B cell (primary cell): Measurements from ENCODE around the gene ZNF677. TPM values are rescaled to one million over a fixed set of nuclear protein-coding genes. Genes with fewer than 3 reads are reported as not detected.
"Not testable (repeated sequence)": the region's sequence is repeated elsewhere in the genome, so short reads cannot be mapped to it uniquely, and the experiment has no call there.

Experiments
- ATAC-seq: fragments of 200-7000 bp; cut with Tn5 transposase; one replicate; pipeline ENCODE4 v1.10.0; 2021; ENCODE audit warnings: low read depth, mild to moderate bottlenecking, moderate number of reproducible peaks, moderate library complexity
- CTCF ChIA-PET: fragments of 350-600 bp; sonication (Branson Sonifier 250); formaldehyde crosslinking; loops from one replicate; lab custom pipeline; 2021; ENCODE audit warnings: antibody characterized with exemption, inconsistent platforms; lab: Charles Lee
- POLR2A ChIA-PET: fragments of 350-600 bp; sonication (Branson Sonifier 250); formaldehyde crosslinking; loops from one replicate; lab custom pipeline; 2021; ENCODE audit warnings: antibody characterized with exemption; lab: Charles Lee
- DNase-seq: peaks from one replicate; pipeline ENCODE4 v3.0.0; 2013
- H2AFZ ChIP-seq: 2 replicates; pipeline ENCODE4 v1.6.1; 2012; ENCODE audit warnings: mild to moderate bottlenecking, low read depth, low read length; ENCODE audit not compliant: insufficient read depth, poor library complexity, severe bottlenecking
- H3K27ac ChIP-seq, 2 donors: 1 replicate in 1 of 2; 2 replicates in 1 of 2; pipeline ENCODE4 v1.5.1; 2012 to 2013; ENCODE audit warnings: low read length in 2 of 2, mild to moderate bottlenecking in 2 of 2, moderate library complexity in 1 of 2
- H3K27me3 ChIP-seq, 4 experiments: fragments of 200-600 bp in 1 of 4; sonication (generic) in 1 of 4; replicated peaks in 1 of 4; 1 replicate in 2 of 4; 2 replicates in 2 of 4; pipeline versions ENCODE4 v1.6.1 to v1.7.0; 2013 to 2016; ENCODE audit warnings: low read length in 3 of 4, mild to moderate bottlenecking in 2 of 4, mixed read lengths in 1 of 4, moderate library complexity in 1 of 4; ENCODE audit not compliant: insufficient read depth in 4 of 4, control insufficient read depth in 3 of 4; ENCODE audit errors: control extremely low read depth in 1 of 4
- H3K36me3 ChIP-seq, 2 experiments: replicated peaks in 1 of 2; 1 replicate in 1 of 2; 2 replicates in 1 of 2; pipeline versions ENCODE4 v1.6.1 to v1.7.1; 2013; ENCODE audit warnings: low read length in 1 of 2; ENCODE audit not compliant: insufficient read depth in 2 of 2, control insufficient read depth in 1 of 2; ENCODE audit errors: control extremely low read depth in 1 of 2, extremely low read depth in 1 of 2
- H3K4me1 ChIP-seq, 2 donors: fragments of 200-600 bp in 1 of 2; sonication (generic) in 1 of 2; 1 replicate in 1 of 2; 2 replicates in 1 of 2; pipeline versions ENCODE4 v1.5.1 to v1.6.1; 2013 to 2017; ENCODE audit warnings: low read length in 2 of 2; ENCODE audit not compliant: control insufficient read depth in 2 of 2, insufficient read depth in 2 of 2
- H3K4me2 ChIP-seq: replicated peaks from 2 replicates; pipeline ENCODE3; 2012; ENCODE audit warnings: mild to moderate bottlenecking, low read depth, low read length; ENCODE audit not compliant: poor library complexity, severe bottlenecking
- H3K4me3 ChIP-seq, 5 experiments: fragments of 200-600 bp in 1 of 5; sonication (generic) in 1 of 5; 1 replicate in 3 of 5; 2 replicates in 2 of 5; pipeline versions ENCODE4 v1.5.1 to v1.7.0; 2011 to 2016; ENCODE audit warnings: low read length in 4 of 5, mild to moderate bottlenecking in 4 of 5, low read depth in 2 of 5, control low read depth in 1 of 5, moderate library complexity in 1 of 5; ENCODE audit not compliant: insufficient read depth in 1 of 5; ENCODE audit errors: control extremely low read depth in 1 of 5, extremely low read depth in 1 of 5
- H3K79me2 ChIP-seq: fragments of 200-600 bp; sonication (generic); one replicate; pipeline ENCODE4 v1.6.0; 2016; ENCODE audit warnings: low read length; ENCODE audit not compliant: control insufficient read depth, insufficient read depth
- H3K9ac ChIP-seq: fragments of 200-600 bp; sonication (generic); 2 replicates; pipeline ENCODE4 v1.6.1; 2017; ENCODE audit warnings: mild to moderate bottlenecking, low read length, moderate library complexity
- H3K9me3 ChIP-seq, 3 donors: one replicate each; pipeline versions ENCODE4 v1.6.1 to v1.7.1; 2013; ENCODE audit warnings: low read length in 2 of 3; ENCODE audit not compliant: control insufficient read depth in 2 of 3, insufficient read depth in 1 of 3; ENCODE audit errors: control extremely low read depth in 1 of 3
- H4K20me1 ChIP-seq: 2 replicates; pipeline ENCODE4 v1.6.0; 2012; ENCODE audit warnings: mild to moderate bottlenecking, low read length; ENCODE audit not compliant: insufficient read depth, control insufficient read depth, poor library complexity, severe bottlenecking
- H3K27ac Mint-ChIP-seq: one replicate; pipeline ENCODE4 v1.8.0; 2021; ENCODE audit warnings: mixed read lengths
- H3K27me3 Mint-ChIP-seq: one replicate; pipeline ENCODE4 v1.8.0; 2021; ENCODE audit warnings: mixed read lengths
- H3K4me1 Mint-ChIP-seq: one replicate; pipeline ENCODE4 v1.8.0; 2021; ENCODE audit warnings: mixed read lengths
- H3K4me3 Mint-ChIP-seq: one replicate; pipeline ENCODE4 v1.8.0; 2021; ENCODE audit warnings: mixed read lengths
- H3K9me3 Mint-ChIP-seq: one replicate; pipeline ENCODE4 v1.8.0; 2022; ENCODE audit warnings: mixed read lengths; ENCODE audit not compliant: insufficient read depth
- CTCF ChIP-seq: fragments of 200-600 bp; IDR thresholded peaks from one replicate; pipeline ENCODE4 v1.8.0; 2022; ENCODE audit warnings: antibody characterized with exemption, mild to moderate bottlenecking
- EZH2 ChIP-seq: IDR thresholded peaks from 2 replicates; pipeline ENCODE4 v1.6.1; 2012; ENCODE audit warnings: borderline replicate concordance, low read depth, mild to moderate bottlenecking, moderate library complexity, low read length; ENCODE audit not compliant: insufficient read depth, poor library complexity, severe bottlenecking
- WGBS: methylation state at CpG from one replicate; pipeline ENCODE4 v1.1.5; 2013; ENCODE audit warnings: missing lambda C conversion rate; ENCODE audit not compliant: insufficient coverage; 5-methylcytosine and 5-hydroxymethylcytosine counted together
- intact Hi-C: fragments of 100-400 bp; cut with micrococcal nuclease; formaldehyde crosslinking; loops from one replicate; pipeline ENCODE4 v1.10.0; 2022
- polyA plus RNA-seq: library from polyadenylated mRNA; depleted of rRNA; stranded (reverse); fragments of >200 nt; gene quantifications from 2 replicates; pipeline ENCODE4 v1.2.3, GENCODE V29; 2012
- total RNA-seq, 2 donors: library from RNA; stranded (reverse); fragments of 120-200 nt in 1 of 2; gene quantifications; 1 replicate in 1 of 2; 2 replicates in 1 of 2; pipeline versions ENCODE4 v1.2.3 to v1.2.4, GENCODE V29; 2013 to 2022

Gene ZNF677
- total and polyA plus RNA-seq, 2 donors (not counting 1 experiment from before 2014, with no cell fraction given): 11.1 to 19.4 TPM

GRCh38 chr19:53224606-53225005 is 30.1 kb downstream of the ZNF677 start:
- Histone ChIP-seq H3K27ac (no peak overlapping the region), H3K9me3 (peaks cover 7 to 66% (median 59%) of the 10 kb centered on the region in 3 donors), H3K27me3 (no peaks in the 10 kb centered on the region), H3K4me2 (no peak overlapping the region), H3K4me3 (no peak overlapping the region), H4K20me1 (no peaks in the 10 kb centered on the region), H3K9ac (no peak overlapping the region), H3K4me1 (no peaks in the 10 kb centered on the region), H3K79me2 (no peaks in the 10 kb centered on the region), H3K36me3 (no peaks in the 10 kb centered on the region), H2AFZ (no peak overlapping the region)
- H3K27ac Mint-ChIP-seq: no peak overlapping the region
- no peak overlapping the region for H3K4me3 Mint-ChIP-seq
- no peaks in the 10 kb centered on the region for H3K27me3 Mint-ChIP-seq
- POLR2A ChIA-PET: no interaction called here
- H3K4me1 Mint-ChIP-seq: no peaks in the 10 kb centered on the region
- DNase-seq (no peak), ATAC-seq (no peak)
- TF ChIP-seq CTCF (no peak), EZH2 (no peak)
- intact Hi-C loops: no loop called here
- WGBS: 89% methylated on average over 14 of the region's 20 CpGs
- CTCF ChIA-PET: no interaction called here
- peaks cover 26% of the 10 kb centered on the region for H3K9me3 Mint-ChIP-seq

DNA sequence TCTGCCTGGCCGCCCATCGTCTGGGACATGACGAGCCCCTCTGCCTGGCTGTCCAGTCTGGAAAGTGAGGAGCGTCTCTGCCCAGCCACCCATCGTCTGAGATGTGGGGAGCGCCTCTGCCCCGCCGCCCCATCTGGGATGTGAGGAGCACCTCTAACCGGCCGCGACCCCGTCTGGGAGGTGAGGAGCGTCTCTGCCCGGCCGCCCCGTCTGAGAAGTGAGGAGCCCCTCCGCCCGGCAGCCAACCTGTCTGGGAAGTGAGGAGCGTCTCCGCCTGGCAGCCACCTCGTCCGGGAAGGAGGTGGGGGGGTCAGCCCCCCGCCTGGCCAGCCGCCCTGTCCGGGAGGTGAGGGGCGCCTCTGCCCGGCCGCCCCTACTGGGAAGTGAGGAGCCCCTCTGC is 32.0 kb downstream of the ZNF677 start:
- H3K27me3 ChIP-seq, ATAC-seq, H3K4me3 ChIP-seq, H3K27ac ChIP-seq, H3K27ac Mint-ChIP-seq, intact Hi-C loops, H3K4me2 ChIP-seq, DNase-seq, H3K9ac ChIP-seq, H3K36me3 ChIP-seq, H2AFZ ChIP-seq, H3K79me2 ChIP-seq, H3K4me1 ChIP-seq, H3K4me1 Mint-ChIP-seq, H4K20me1 ChIP-seq, POLR2A ChIA-PET, H3K27me3 Mint-ChIP-seq, H3K4me3 Mint-ChIP-seq, CTCF ChIA-PET: not testable (repeated sequence)
- peaks cover 30% of the 10 kb centered on the region for H3K9me3 Mint-ChIP-seq
- peaks cover 5 to 62% (median 56%) of the 10 kb centered on the region in 3 donors for H3K9me3 ChIP-seq
- WGBS: no CpG with 5 or more reads among the region's 28 CpGs
